Right atrium auricular region (tissue), 2 donors: ENCODE measurements around the gene DUSP2. TPM values are rescaled to one million over a fixed set of nuclear protein-coding genes. Genes with fewer than 3 reads are reported as not detected.

Experiments
- DNase-seq: peaks from one replicate; pipeline ENCODE4 v3.0.0-alpha.2; 2019; ENCODE audit warnings: low spot score
- H3K27ac ChIP-seq, 2 donors: fragments of 200-600 bp; sonication (generic); 1 replicate in 1 of 2; 2 replicates in 1 of 2; pipeline ENCODE4 v1.5.1; 2016 to 2019
- H3K27me3 ChIP-seq, 2 donors: fragments of 200-600 bp; sonication (generic); one replicate each; pipeline versions ENCODE4 v1.5.1 to v1.6.0; 2017 to 2019
- H3K36me3 ChIP-seq: fragments of 200-600 bp; sonication (generic); one replicate; pipeline ENCODE4 v1.5.1; 2016
- H3K4me1 ChIP-seq, 2 donors: fragments of 200-600 bp; sonication (generic); one replicate each; pipeline versions ENCODE4 v1.5.1 to v1.6.0; 2017 to 2019
- H3K4me3 ChIP-seq, 2 donors: fragments of 200-600 bp; sonication (generic); 1 replicate in 1 of 2; 2 replicates in 1 of 2; pipeline ENCODE4 v1.5.1; 2017 to 2019; ENCODE audit warnings: mild to moderate bottlenecking in 1 of 2, moderate library complexity in 1 of 2
- H3K9me3 ChIP-seq, 2 donors: fragments of 200-600 bp; sonication (generic); one replicate each; pipeline ENCODE4 v1.5.1; 2019
- CTCF ChIP-seq, 2 donors: fragments of 200-600 bp; sonication (generic); IDR thresholded peaks; one replicate each; pipeline ENCODE4 v1.5.1; 2019; ENCODE audit warnings: antibody characterized with exemption in 2 of 2
- total RNA-seq, 2 donors: library from RNA; depleted of rRNA; stranded (reverse); fragments of >200 nt; gene quantifications; one replicate each; pipeline ENCODE4 v1.1.0, GENCODE V29; 2016

The DUSP2 gene
- total RNA-seq, 2 donors from 2014 or later = 4.0 to 9.0 TPM

DNA sequence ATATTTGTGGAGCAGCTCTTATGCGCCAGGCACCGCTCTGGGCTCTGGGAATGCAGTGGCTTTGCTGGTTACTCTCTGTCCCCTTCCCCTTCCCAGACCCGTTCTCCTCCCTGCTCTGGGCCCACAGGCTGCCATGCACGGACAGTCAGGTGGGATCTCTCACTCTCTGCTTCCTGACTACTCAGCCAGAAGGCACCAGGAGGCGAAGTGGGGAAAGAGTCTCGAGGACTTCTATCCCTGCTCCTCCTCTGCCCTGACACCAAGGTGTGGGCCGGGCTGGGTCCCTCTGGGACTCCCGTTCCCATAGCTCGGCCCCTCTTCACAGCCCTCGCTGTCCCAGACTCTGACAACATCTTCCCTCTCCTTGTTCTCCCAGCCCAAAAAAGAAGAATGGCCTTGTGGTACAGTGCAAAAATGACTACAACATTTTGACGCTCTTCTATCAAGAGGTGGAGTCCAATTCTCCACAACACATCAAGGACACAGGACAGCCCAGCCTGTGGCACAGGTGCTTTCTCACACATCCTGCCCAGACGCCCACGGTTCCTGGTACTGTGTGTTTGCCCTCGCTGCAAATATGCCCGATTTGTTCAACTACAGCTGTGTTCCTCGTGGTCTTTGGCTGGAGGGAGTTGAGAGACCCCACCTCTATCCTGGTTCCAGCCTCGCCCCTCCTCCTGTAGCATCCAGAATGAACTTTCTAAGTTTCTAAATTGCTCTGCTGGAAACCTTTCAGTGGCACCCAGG lies 14.0 kb upstream of the DUSP2 start:
- Histone ChIP-seq H3K4me1 (no peaks in the 10 kb centered on the region), H3K36me3 (no peaks in the 10 kb centered on the region), H3K27ac (no peak overlapping the region), H3K4me3 (no peak overlapping the region), H3K27me3 (no peaks in the 10 kb centered on the region), H3K9me3 (no peaks in the 10 kb centered on the region)
- no peak for DNase-seq
- no peak for TF ChIP-seq CTCF (IDR thresholded peaks at IDR 0.05)

DNA sequence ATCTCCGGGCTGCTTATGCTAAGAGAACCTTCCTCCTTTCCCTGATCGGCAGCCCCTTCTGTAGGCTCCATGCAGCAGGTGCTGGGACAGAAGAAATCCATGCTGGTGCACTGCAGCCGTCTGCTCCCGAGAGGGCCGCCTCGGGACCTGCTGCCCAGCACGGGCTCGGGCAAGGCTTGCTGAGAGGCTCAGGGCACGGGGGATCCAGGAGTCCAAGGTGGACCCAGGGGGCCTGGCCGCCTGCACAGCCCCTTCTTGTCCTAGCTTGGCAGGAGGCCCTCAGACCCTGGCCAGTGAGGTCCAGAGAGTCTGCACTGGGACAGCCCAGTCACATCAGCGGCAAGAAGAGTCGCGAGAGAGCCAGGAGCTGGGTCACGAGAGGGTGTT lies 13.3 kb upstream of the DUSP2 start:
- no peaks in the 10 kb centered on the region for H3K36me3 ChIP-seq
- H3K4me1 ChIP-seq = no peaks in the 10 kb centered on the region
- no peaks in the 10 kb centered on the region for H3K27me3 ChIP-seq
- no peak overlapping the region for H3K4me3 ChIP-seq
- no peak for DNase-seq
- TF ChIP-seq CTCF (IDR thresholded peaks at IDR 0.05) = no peak
- H3K27ac ChIP-seq = no peak overlapping the region
- no peaks in the 10 kb centered on the region for H3K9me3 ChIP-seq

DNA sequence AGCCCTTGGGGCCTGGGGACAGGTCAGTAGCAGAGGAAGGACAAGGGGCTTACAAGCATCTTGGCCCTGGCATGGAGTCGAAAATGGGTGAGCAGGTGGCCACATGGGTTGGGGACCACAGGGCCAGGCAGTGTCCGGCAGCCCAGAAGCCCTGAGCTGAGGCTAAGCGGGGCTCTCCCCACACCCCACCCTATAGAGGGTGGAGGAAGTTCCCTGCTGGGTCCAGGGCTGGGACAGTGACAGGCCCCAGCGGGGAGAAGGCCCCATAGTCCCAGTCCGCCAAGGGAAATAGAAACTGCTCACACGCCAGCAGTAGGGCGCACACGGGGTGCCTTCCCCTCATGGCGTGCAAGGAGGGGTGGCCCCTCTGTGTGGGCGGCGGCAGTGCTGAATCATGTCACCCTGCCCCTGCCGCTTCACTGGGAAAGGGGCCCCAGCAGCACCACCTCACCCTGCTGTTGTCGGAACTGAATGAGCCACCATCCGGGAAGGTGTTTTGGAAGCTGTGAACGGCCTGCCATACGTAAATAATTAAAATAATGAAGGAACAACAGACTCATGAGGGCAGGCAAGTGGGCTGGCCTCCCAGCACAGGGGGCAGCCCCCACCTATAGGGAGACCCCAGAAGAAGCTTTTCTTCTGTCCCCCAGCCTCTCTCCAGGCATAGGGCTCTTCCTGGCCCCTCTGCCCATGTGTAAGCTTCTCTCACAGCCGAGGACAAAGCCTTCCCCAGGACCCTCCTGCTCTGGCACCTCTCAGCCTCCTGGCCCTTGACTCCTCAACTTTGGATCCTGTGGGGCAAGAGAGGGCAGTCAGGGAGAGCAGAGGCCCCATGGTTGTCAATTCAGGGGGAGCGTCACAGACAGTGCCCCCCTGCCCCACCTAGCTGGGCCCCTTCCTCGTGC lies 12.7 kb upstream of the DUSP2 start:
- H3K27ac ChIP-seq = no peak overlapping the region
- no peak for DNase-seq

DNA sequence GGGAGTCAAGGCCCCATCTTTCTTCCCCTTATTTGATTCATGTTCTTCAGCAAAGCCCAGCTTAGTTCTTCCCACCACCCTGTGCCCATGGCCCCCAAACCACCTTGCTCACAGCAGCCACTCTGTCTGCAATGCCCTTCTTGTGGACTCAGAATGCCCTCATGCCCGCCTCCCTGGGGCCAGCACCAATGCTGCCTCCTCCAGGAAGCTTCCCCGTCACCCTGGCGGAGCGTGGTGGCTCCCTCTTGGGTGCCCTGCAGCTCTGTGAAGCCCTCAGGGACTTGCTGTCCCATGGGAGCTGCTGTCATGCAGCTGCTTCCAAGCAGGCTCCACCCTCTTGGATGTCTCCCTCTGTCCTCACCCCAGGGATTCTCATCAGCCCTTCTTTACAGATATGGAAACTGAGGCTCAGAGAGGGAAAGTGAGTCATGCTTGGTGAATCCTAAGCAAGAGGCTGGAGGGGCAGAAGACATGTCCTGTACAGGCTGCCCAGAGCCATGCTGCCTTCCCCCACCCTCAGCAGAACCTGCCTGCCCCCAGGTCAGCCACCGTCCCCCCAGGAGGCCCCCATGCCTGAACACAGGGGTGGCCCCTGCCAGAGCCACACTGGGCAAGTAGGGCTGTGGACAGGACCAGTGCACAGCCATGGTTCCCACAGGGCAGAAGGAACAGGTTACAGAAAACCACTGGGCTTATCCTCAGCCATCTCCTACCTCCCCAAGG lies 11.8 kb upstream of the DUSP2 start:
- Histone ChIP-seq H3K4me1 (no peaks in the 10 kb centered on the region), H3K36me3 (no peaks in the 10 kb centered on the region), H3K9me3 (no peaks in the 10 kb centered on the region), H3K27me3 (no peaks in the 10 kb centered on the region), H3K27ac (no peak overlapping the region), H3K4me3 (no peak overlapping the region)
- TF ChIP-seq CTCF (IDR thresholded peaks at IDR 0.05) = no peak
- DNase-seq = no peak

More for the DNA sequence above, 12.7 kb upstream of the DUSP2 start:
- Histone ChIP-seq H3K9me3 (no peaks in the 10 kb centered on the region), H3K4me3 (no peak overlapping the region), H3K27me3 (no peaks in the 10 kb centered on the region), H3K36me3 (no peaks in the 10 kb centered on the region), H3K4me1 (no peaks in the 10 kb centered on the region)
- no peak for TF ChIP-seq CTCF (IDR thresholded peaks at IDR 0.05)

GRCh38 chr2:96156011-96156820 lies 11.0 kb upstream of the DUSP2 start:
- Histone ChIP-seq H3K4me1 (no peaks in the 10 kb centered on the region), H3K4me3 (no peak overlapping the region), H3K36me3 (no peaks in the 10 kb centered on the region), H3K27ac (no peak overlapping the region), H3K27me3 (no peaks in the 10 kb centered on the region), H3K9me3 (no peaks in the 10 kb centered on the region)
- TF ChIP-seq CTCF (IDR thresholded peaks at IDR 0.05) = no peak
- no peak for DNase-seq
